ENCODE measurements around the gene BMP7.

DNA sequence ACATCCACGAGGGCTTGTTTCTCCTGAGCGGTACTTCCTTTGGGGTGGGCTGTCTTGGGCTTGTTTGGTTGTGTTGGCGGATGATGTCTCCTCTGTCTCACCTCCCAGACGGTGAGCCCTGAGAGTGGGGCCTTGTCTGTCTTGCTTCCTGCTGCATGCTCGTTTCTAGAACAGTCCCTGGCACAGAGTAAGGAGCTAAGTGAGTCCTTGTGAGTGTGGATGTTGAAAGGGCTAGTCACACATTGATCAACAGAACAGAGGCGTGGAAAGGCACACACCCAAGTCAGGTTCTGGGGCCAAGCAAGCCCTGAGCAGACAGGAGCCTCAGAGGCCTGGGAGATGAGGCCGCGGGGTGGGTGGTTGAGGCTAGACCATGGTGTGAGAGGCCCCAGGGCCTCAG is 111.0 kb downstream of the BMP7 start:
- TF ChIP-seq, protein P1, sequence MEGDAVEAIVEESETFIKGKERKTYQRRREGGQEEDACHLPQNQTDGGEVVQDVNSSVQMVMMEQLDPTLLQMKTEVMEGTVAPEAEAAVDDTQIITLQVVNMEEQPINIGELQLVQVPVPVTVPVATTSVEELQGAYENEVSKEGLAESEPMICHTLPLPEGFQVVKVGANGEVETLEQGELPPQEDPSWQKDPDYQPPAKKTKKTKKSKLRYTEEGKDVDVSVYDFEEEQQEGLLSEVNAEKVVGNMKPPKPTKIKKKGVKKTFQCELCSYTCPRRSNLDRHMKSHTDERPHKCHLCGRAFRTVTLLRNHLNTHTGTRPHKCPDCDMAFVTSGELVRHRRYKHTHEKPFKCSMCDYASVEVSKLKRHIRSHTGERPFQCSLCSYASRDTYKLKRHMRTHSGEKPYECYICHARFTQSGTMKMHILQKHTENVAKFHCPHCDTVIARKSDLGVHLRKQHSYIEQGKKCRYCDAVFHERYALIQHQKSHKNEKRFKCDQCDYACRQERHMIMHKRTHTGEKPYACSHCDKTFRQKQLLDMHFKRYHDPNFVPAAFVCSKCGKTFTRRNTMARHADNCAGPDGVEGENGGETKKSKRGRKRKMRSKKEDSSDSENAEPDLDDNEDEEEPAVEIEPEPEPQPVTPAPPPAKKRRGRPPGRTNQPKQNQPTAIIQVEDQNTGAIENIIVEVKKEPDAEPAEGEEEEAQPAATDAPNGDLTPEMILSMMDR (IDR thresholded peaks at IDR 0.05) = no peak
- no peak for TF ChIP-seq POLR2A (IDR thresholded peaks at IDR 0.05)

All from thyroid gland (tissue), 4 donors.